ENCODE results near the gene CCDC85A.

Gene CCDC85A

DNA sequence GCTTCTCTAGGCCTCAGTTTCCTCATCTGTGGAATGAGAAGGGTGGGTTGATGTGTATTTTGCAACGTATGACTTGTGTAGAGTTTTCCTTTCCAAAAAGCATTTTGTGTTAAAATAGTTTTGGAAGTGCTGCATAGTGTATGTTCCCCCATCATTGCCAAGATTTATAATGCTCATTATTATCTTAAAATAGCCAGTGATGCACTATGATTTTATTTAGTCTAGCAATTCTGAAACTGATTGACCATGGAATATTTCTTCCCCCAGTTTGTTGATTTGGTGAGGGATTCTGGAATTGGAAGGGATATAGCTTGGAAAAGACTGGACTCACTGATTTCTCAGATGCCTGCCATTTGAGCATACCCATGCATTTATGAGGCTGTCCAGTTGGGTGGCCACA, 130.6 kb downstream of the CCDC85A start:
- DNase-seq: no peak

DNA sequence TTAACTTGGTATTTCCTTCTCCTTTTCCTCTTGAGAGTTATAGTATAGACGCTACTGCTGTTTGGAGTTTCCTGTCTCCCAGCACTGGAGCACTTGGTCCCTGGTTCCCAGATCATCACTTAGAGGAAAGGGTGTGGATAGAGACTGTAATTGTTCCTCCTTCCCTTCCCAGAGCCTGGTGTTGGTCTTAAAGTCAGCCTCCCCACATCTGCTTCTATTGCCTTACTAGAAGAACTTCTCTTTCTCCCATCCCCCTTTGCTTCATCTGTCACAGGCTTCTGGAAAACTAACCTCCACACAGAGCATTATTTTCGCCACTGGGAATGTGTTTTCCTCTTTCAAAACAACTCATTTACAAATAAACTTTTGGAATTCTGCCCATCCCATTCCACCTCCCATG, 131.0 kb downstream of the CCDC85A start:
- DNase-seq: no peak

DNA sequence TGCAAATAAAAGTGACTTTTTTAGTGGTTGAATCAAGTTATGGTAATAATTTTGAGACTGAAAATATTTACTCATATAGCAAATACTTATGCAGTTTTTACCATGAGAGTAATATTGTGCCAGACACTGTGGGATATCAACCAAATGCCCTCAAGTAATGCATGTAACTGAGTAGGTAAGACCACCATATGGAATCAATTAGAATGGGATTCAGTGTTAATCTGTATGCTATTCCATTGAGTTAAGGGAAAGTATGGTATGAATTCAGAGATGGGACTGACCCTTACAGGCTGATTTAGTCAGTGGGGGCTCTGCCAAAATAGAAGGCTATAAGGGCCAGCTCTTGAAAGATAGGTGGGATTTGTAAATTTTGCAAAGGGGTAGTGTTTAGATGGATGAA, 131.6 kb downstream of the CCDC85A start:
- DNase-seq: no peak

DNA sequence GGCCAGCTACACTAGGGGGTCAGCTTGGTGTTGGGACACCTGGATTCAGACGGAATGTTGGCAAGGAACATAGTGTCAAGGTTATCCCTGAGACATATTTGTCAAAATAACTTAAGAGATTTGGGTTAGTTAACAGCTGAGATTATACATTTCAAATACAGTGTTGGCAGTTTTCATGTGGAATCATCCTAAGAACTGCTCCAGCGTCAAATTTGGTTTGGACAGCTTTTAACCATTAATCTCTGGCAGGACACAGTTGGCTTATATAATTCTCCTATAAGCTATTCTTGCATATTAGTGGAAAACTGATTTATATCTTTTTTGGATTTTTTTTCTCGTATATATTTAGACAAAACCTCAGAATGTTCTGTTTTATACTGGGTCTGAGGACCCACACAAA, 132.2 kb downstream of the CCDC85A start:
- DNase-seq: no peak

DNA sequence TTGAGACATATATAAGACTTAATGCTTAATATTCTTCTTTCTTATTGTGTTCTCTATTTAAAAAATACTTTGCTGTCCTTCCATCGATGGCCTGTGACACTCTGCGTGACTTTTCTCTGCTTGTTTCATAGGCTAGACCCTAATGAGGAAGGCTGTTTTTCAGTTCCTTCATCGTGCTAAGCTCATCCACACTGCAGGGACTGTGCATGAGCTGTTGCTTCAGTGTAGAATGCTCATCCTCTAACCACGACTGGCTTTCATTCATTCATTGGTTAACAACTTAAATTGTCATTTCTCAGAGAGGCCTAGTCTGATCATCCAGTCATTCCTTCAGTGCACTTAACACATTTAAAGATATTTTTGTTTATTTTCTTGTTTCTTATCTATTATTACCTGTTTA, 134.4 kb downstream of the CCDC85A start:
- DNase-seq: no peak

DNA sequence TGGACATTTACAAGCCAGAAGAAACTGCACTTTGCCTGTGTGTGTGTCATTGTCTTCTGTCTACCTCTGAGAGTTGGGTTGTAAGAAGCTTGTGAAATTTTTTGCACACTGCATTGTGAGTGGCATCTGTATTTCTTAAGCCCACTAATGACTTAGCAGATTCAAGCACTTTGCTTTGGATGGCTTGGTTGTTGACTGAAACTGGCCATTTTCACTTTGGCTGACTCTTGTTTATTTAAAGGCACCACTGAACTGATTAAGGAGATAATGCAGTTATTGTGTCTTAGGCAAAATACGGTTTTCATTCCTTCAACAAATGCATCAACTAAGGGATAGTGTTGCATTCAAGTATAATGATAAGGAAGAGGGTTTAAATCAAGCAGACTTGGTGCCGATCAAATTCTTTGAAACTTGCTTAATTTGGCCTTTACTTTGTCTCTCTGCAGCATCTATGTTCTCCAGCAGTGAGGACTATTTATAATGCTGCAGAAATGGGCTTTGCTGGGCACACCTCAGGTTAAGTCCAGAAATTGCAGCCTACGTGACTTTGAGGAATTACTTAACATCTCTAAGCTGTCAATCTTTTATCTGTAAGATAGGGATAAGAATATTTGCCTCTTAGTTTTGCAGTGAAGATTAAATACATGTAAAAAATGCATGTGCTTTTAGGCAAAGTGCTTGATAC, 142.0 kb downstream of the CCDC85A start:
- no peak for DNase-seq

DNA sequence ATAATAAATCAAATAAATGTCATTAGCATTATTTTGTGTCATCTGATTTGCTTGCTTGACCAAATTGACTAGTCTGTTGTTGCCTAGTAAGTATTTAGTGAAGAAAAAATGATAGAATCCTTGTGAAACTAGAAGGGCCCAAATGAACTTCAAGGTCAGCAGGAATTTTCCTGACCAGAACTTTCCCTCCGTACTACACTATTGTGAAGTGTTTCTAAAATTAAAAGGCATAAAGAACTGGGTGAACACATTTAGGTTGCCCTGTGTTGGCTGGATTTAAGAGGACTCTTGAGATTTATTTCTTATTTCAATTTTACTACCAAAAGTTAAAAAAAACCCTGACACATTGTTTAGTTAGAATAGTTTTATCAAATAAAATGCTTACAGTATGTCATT, 142.6 kb downstream of the CCDC85A start:
- DNase-seq: no peak

DNA sequence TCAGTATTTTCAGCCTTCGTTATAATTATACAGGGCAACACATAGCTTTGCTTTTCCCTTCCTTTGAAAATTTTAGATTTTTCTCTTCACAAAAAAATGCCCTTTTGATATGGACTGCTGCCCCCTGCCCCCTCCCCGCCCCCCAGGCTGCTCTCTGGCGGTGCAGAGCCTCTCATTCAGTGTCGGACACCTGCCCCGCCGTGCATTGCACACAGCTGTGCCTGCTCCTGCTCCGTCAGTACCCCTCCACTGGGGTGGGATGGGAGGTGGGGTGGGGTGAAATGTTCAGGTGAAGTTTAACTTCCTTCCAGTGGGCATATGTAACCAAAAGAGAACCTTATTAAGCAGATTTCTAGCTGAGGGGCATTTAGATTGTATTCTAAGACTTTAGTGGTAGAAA, 148.0 kb downstream of the CCDC85A start:
- DNase-seq: no peak

DNA sequence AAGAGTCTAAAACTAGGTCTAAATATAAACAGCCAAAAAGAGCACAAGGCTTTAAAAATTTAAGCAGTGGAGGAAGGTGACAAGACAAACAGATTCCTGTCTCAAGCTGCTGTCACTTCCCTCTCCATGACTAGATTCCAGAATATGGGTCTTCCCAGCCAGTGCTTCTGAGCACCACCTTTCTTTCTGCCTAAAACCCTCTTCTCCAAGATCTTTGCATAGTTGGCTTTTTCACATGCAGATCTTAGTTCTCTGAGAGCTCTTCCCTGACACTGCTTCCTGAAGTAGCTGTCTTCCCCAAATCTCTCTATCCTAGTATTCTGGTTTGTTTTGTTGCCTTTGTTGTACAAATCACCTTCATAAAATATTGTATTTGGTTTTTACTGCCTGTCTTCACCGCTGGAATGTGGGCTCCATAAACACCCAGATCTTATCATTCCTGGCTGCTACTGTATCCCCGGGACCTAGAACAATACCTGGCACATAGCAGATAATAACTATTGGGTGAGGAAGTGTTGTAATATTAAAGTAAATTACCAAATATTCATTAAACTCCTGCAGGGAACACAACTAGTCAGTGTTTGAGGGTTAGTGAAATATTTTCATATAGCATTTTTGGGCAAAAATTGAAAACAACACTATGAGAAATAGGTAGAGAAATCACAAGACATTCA, 150.2 kb downstream of the CCDC85A start:
- no peak for DNase-seq

DNA sequence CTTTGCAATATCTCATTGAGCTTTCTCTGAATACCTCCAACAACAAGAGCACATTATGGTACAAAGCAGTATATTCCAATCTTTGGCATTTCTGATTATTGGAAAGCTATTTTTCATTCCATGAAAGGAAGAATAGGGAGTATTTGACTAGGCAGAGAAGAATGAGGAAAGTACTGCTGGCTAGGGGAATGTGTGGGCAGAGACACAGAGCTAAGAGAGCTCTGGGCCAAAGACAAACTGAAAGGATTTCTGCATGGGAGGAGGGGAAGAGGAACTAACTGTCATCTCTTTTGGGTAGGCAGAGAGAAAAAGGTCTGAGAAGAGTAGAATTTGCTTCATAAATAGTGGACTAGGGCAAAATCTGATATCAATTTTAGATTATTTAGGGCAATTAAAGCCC, 150.8 kb downstream of the CCDC85A start:
- no peak for DNase-seq

DNA sequence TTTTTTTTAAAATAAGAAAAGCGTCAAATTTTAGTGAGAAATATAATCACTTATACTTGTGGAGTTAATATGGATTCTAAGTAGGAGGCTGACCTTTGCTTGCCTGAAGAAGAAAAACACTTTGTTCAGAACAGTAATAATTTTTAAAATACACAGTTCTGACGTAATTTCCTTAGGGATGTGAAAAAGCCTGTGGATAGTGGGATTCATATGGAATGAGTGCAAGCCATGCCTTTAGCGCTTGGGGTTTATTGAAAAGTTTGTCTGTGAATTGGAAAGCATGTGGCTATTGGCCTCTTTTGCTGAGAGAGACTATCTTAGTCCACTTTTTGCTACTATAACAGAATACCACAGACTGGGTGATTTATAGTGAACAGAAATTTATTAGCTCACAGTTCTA, 151.3 kb downstream of the CCDC85A start:
- DNase-seq: no peak

DNA sequence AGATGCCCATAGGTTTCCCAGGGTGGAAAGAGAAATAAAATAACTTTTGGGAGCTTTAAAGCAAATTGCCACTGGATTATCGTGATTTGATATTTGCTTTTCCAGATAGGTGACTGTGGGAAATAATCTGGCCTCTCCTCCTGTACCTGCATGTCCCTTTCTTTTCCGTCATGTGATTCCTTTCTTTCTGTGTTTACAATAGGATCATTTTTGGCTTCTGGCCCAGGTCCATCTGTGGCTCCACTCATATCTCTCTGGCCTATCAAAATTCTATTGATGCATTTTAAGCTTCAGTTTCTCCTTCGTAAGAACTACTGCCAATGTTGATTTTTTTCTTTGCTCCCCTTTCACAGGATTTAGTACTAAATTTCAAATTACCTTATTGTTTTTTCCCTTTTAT, 153.6 kb downstream of the CCDC85A start:
- no peak for DNase-seq

DNA sequence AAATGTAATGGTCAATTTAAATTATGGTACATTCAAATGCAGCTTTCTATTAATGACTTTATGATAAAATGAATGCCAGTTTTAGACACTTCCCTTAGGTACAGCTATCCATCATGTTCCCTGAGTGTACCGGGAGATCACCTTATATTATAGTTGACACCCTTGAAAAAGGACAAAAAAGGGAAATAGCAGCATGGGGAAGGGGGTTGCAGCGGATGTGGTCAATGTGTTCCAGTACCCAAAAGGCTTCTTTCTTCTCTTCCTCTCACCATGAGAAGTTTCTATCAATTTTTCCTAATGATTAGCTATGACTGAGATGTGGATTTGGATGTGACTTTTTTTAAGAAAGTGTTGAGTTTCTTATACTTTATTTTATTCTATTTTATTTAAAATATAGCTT, 154.4 kb downstream of the CCDC85A start:
- DNase-seq: no peak

DNA sequence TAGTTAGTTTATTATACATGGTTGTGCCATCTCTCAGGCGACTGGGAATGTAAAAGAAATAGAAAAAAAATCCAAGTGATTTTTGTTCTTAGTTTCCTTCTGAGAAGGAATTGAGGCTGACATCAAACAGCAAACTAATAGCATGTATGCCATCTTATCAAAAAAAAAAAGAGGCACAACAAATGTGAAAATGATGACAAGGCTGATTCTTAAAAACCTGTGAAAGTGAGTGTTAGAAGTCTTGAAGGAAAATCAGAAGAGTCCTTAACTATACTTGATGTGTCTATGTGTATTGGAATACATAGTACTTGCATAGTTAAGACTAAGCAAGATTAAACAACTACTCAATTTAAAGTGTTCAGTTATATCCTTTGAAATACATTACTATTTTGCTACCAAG, 161.0 kb downstream of the CCDC85A start:
- DNase-seq: no peak

DNA sequence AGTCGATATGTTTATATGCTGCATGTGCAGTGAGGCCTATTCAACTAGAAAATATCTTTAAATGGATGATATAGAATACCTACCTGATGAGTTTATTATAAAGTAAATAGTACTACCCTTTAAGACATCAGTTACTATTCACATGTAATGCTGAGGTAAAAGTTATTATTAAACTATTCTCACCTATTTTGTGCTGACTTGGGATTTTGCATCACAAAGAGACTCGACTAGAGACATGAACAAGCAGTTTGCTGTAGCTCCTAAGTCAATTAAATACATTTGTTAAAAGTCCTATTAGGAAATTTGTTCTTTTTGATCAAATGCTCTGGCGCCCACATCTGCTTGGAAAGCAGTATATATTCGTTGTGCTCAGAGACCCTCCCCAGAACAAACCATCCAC, 164.1 kb downstream of the CCDC85A start:
- DNase-seq: no peak

DNA sequence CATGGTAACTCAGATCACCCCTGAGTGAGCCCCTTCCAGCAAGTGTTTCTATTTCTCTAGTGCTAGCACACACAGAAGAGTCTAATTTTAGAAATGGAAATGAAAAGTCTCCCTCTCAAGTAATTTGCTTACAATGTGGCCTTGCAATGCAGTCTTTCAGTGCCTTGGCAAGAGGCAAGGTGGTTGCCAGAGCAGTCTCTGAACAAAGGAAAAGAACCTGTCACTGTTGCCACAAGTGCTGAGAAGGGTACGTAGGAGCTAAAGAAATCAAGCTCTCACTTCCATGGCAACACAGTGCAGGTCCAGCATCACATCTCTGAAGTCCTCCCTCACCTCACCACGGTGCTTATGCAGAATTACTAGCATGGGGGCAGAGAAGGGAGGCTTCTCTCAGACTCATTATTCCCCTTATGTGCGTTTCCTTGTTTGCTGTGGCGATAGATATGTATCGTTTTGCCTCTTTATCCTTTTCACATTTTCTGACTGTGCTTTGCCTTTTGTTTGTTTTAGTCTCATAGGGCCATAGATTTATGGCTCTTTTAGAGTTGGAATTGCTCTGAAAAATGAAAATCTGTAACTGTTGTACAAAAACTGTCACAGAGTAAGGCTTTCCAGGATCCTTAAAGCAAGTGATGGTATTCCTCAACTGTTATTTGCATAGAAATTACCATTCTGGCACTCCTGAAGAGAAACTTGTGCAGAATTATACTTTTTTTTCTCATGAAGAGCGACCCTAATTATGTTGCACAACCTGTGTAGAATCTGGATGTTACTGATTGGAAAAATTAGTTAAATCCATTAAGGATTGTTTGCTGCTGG, 164.8 kb downstream of the CCDC85A start:
- no peak for DNase-seq

DNA sequence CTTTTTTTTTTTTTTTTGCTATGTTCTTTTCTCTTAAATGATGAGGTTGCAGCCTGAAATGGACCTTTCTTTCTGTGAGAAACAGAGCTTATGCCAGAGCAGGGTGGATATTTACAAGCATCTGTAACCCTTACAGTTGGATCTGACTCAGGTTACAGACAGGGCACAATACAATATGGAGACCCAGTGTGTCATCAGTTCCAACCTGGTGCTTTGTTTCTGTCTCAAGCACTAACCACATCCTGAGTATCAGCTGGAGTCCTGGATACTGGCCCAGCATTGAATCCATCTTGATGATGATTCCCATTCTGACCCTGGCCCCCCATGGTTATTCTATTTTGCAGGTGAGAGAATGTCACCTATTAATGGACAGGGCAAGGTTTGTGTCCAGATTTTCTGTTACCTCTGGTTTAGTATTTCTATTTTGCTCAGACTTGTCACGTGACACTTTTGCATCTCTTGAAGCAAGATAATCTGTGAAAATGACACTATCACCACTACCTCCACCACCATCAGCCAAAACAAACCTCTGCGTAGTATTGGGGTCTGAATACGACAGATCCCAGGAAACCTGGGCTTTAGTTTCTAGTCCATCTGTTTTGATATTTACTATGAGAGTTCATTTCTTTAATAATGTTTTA, 174.0 kb downstream of the CCDC85A start:
- no peak for DNase-seq

DNA sequence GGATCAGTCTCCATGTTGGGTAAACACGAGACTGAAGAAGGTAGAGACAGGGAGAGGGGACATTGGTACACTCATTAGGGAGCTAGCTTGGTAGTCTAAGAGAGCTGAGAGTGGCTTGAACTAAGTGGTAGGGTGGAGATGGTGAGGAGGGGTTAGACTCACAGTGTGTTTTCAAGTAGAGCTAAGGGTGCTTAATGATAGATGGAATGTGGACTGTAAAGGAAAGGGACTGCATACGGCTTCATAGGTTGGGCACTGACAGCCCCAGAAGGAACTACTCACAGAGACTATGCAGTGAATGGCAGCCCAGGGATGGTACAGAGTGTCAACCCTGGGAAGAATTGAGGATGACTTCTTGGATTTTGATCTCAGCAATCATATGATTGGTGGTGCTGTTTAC, 178.1 kb downstream of the CCDC85A start:
- no peak for DNase-seq

DNA sequence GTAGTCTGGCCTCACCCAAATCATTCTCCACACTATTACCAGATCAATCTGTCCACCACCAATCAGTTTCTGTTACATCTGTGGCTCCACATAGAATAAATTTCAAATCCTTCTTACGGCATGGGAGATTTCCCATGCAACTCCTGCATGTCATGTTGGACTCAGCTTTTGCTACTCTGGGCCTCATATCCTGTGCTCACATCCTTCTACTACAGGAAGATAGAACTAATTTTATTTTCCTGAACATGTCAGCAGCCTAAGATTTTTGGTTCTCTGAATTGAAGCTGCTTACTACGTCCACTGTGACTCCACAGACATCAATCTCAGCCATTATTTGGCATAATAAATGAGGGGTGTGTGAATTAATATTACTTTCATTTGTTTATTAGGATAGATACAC, 181.1 kb downstream of the CCDC85A start:
- DNase-seq: no peak

DNA sequence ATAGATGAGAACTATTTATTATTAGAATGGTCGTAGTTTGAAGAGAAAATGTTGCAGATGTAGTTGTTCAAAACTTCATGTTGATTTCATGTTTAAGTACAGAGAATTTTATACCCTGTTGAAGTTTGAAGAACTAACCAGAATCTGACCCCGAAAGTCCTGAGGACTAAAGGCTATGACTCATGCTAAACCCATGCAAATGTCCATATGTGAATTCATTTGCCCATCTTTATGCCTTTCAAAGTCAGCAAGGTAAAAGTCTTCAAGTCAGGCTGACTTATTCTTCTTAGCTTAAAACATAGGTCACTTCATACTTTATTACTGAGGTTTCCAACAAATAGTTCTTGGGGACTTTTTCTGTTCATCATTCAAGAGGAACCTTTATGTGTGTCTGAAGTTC, 185.5 kb downstream of the CCDC85A start:
- no peak for DNase-seq

DNA sequence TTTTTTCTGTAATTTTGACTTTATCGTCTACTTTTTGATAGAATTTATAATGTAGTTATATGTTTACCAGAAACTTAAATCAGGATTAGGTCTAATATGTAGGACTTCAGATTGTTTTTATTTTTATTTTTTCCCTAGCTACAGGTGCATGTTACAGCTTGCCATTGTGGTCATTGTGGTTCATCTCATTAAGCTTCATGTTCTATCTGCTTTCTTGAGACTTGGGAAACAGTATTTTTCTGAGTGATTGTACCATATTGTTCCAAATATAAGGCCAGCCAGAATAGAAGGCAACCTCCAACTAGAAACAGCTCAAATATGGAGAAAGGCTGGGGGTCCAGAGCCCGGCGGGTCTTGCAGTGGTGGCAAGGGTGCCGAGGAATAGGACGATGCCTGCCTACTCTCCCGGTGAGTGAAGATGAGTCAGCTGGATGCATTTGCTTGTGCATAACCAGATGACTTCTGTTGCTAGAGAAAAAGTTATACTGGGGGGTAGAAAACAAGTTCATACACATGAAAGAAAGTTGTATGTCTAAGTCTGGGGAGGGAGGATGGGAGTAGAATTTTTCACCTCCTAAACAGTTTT, 188.4 kb downstream of the CCDC85A start:
- DNase-seq: no peak

DNA sequence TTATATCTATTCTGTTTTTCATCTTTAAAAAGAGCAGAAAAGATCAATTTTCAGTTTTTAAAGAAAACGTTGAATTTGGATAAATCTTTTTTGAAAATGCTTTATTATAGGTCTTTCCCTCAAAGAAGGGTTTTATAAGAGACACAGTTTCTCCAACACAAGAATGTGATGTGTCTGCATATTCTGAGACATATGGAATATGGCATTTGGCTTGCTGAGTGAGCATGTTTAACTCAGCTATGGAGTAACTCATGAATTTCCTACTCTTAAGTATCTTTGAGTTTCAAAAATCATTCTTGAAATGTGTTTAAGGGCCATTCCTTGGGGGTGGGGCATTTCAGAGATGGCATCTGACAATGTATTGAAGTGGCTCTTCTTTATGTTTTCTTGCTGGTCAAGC, 191.5 kb downstream of the CCDC85A start:
- no peak for DNase-seq

Data from GOT3 (cell line).